CD4-positive, alpha-beta T cell treated with Interleukin-15 for 1 hour (primary cell): ENCODE results near the gene GRN.
"Not testable (repeated sequence)": the region's sequence is repeated elsewhere in the genome, so short reads cannot be mapped to it uniquely, and the experiment has no call there.

Experiments
- DNase-seq: peaks from one replicate; pipeline ENCODE4 v3.0.0-alpha.2; 2020

Gene GRN

GRCh38 chr17:44384823-44385286 is 39.8 kb downstream of the GRN start:
- no peak for DNase-seq

DNA sequence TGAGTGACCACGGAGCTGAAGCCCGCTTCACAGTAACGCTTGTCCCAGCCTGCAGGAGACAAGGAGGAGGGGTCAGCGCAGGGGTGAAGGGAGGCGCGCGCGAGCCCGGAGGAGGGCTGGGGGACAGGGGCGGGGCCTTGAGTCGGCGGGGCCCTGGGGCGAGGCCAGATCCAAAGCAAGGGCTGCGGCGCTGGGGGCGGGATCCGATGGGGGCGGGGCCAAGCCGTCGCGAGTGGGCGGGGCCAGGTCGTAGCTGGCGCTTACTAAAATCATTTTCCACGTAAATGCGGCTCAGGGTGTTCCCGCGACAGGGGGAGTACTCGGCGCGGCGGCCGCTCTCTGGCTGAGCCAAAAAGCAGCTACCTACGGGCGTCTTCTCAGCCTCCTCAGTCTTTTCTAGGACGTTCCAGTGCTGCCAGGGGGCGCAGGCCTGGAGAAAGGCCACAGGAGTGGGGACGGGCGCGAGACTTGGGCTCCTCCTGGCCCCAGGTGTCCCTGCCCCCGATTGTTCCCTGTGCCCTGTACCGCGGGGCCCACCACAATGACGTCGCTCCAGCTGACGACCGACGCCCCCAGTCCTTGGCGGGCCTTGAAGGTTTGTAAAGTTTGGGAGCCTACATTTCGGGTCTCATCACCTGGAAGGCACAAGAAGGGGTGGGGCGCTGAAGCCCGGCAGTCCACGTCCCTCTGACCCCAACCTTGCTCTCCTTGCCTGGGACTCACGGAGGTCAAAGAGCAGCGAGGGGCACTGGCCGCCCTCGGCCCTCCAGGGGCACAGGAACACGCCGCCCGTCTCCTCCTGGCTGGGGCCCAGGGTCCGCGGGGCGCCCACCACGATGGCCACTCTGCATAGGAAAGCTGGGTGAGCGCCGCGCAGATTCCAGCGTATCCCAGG is 40.4 kb downstream of the GRN start:
- peak; percentile 87 for DNase-seq

GRCh38 chr17:44386182-44386525 is 41.1 kb downstream of the GRN start:
- no peak for DNase-seq

GRCh38 chr17:44387804-44388203 is 42.7 kb downstream of the GRN start:
- DNase-seq: no peak

DNA sequence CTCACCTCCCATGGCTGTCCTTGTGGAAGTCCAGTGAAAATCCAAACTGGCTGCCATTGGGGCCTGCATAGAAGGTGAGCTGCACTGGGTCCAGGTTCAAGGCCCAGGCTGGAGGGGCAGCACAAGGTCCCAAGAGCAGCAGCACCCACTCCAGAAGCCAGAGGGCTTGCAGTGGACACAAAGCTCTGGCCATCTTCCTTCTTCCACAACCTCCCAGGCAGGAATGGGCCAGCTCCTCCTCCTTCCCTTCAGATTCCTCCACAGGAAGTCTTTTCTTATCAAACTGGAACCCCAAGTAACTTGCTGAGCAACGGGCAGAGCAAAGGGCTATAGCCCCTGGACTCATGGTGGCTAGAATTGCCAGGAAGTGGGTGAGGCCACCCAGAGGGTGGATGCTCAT is 44.2 kb downstream of the GRN start, which contains the start of gene ITGA2B:
Gene ITGA2B (minus strand): TSS at position 369 of the 400 bp plus-strand sequence. CDS start 176 bp downstream, at position 193.
- no peak for DNase-seq

GRCh38 chr17:44389723-44390202 is 44.7 kb downstream of the GRN start:
- DNase-seq: no peak

DNA sequence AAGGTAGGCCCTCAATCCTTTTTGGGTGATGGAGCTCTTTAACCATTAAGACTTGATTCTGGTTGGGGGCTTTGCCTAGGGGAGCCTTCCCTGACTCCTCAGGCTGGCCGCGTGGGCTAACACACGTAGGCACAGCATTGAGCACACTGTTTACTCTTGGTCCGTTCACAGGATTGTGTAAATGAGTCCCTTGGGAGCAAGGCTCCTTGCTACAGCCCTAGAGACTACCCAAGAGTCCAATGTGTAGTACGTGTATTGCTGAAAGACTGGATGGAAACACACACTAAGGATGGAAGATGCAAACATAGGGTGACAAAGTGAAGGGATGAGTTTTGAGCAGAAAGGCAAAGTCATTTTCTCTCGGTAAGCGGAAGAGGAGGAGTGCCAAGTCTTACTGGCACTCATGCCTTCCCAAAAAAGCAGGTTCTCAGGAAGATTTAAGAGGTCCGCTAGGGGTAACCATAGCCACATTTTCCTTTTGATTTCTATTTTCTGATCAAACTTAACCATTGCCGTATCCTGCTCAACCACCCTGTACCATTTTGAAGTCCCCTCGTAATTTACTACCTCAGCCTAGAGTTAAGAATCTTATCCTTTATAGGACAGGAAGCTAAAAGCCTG is 45.3 kb downstream of the GRN start:
- DNase-seq: no peak

DNA sequence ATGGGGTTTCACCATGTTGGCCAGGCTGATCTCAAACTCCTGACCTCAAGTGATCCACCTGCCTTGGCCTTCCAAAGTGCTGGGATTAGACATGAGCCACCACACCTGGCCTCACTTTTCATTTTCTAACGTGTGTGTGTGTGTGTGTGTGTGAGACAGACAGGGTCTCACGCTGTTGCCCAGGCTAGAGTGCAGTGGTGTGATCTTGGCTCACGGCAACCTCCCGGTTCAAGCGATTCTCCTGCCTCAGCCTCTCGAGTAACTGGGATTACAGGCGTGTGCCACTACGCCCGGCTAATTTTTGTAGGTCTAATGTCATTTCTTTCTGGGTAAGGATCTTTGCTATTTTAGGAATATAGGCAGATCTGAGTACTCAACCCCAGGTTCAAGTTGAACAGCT is 49.0 kb downstream of the GRN start:
- DNase-seq: not testable (repeated sequence)

- DNase-seq: no peak
These were observed 49.7 kb downstream of the GRN start for GRCh38 chr17:44394833-44395232.

DNA sequence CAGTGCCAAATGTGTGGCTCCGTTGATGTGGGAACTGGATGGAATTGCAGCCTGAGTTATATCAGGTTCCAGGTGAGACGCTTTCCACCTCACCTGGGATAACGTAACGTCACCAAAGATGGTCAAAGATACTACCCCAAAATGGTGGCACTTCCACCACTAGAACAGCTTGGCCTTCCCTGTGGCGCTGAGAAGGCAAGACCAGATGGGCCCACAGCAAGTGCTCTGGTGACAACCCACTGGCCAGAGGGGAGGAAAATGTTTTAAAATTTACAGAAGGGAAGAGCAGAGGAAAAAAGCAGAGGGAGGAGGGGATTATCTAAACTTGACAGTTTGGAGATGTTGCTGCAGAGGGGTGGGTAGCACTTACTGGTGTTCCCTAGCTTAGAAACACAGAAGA is 51.8 kb downstream of the GRN start:
- DNase-seq: no peak

GRCh38 chr17:44397479-44398440 is 52.7 kb downstream of the GRN start:
- no peak for DNase-seq

GRCh38 chr17:44398692-44399691 is 53.9 kb downstream of the GRN start:
- no peak for DNase-seq

DNA sequence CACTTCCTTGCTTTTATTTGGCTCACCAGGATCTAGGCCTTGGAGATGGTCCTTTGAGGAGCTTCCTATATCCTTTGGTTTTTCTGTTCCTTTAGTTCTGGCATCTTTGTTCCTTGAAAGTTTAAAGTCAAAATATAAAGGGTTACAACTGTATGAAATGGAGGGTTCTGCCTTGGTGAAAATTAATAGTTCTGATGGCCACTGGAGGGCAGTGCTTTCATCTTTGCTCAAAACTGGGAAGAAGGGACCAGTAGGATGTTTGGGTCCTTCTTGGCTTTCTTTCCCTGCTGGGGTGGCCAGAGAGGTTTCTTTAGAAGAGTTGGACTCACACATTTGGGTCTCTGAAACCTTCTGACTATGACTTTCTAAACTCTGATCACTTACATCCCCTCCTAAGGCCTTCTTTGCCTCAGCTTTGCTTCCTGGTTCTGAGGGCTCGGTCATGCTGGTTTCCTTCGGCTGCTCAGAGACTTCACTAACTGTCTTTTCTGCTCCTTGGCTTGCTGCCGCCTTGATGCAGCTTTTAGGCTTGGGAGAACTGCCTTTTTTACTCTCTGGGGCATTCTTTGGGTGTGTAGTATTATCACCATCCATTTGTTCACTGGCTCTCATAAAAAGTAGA is 55.2 kb downstream of the GRN start:
- no peak for DNase-seq
